ENCODE results near the gene COL6A1. TPM values are rescaled to one million over a fixed set of nuclear protein-coding genes. Genes with fewer than 3 reads are reported as not detected.

Gene COL6A1
- polyA plus RNA-seq, 1 donor from 2014 or later, result 29.4 TPM

DNA sequence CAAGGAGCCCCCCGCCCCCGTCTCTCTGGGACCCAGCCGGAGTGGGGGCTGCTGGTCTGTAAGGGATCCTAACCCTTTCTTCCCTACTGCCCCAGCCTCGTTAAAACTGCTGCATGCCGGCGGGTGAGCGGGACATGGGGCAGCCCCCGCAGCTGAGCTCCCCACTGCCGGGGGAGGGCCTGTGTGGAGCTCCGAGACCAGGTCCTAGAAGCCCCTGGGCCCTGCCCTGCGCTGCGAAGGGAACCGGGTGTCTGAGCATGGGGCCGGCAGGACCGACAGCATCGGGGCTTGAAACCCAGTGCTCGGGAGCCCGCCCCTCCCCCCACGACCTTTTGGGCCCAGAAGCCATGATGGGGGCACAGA is 9.2 kb upstream of the COL6A1 start:
- Histone ChIP-seq H3K9me3 (ENCODE audit: low read length) (no peaks in the 10 kb centered on the region), H3K4me2 (ENCODE audit: low read length) (no peak overlapping the region), H3K79me2 (replicated peaks; ENCODE audit: insufficient read depth, low read length) (no peaks in the 10 kb centered on the region), H3K36me3 (ENCODE audit: insufficient read depth, low read length) (no peaks in the 10 kb centered on the region), H3K27ac (ENCODE audit: low read length) (no peak overlapping the region), H3K9ac (ENCODE audit: low read length) (no peak overlapping the region), H4K20me1 (ENCODE audit: insufficient read depth) (no peaks in the 10 kb centered on the region), H3K9me2 (ENCODE audit: insufficient read depth, low read length) (no peaks in the 10 kb centered on the region), H3F3A (ENCODE audit: insufficient read depth, low read length, poor library complexity, severe bottlenecking) (no peaks in the 10 kb centered on the region), H2AFZ (ENCODE audit: low read depth, low read length) (no peak overlapping the region), H3K27me3 (ENCODE audit: insufficient read depth, low read depth, low read length) (peaks cover 38% of the 10 kb centered on the region), H3K4me3 (ENCODE audit: low read length) (no peak overlapping the region)
- TF ChIP-seq EP300 (conservative IDR thresholded peaks at IDR 0.05; ENCODE audit: poor library complexity, severe bottlenecking), result no peak
- no peak for TF ChIP-seq EZH2 (IDR thresholded peaks at IDR 0.05; ENCODE audit: borderline replicate concordance, insufficient read depth, low read length, poor library complexity, severe bottlenecking)
- TF ChIP-seq POLR2AphosphoS5 (IDR thresholded peaks at IDR 0.05), result no peak
- TF ChIP-seq MXI1 (conservative IDR thresholded peaks at IDR 0.05; ENCODE audit: poor library complexity, severe bottlenecking), result no peak
- TF ChIP-seq CTCF (IDR thresholded peaks at IDR 0.05; ENCODE audit: poor library complexity, severe bottlenecking), result no peak
- no peak for TF ChIP-seq TAF1 (IDR thresholded peaks at IDR 0.05; ENCODE audit: low read depth)
- no peak for TF ChIP-seq RAD21 (conservative IDR thresholded peaks at IDR 0.05)
- TF ChIP-seq, protein P1, sequence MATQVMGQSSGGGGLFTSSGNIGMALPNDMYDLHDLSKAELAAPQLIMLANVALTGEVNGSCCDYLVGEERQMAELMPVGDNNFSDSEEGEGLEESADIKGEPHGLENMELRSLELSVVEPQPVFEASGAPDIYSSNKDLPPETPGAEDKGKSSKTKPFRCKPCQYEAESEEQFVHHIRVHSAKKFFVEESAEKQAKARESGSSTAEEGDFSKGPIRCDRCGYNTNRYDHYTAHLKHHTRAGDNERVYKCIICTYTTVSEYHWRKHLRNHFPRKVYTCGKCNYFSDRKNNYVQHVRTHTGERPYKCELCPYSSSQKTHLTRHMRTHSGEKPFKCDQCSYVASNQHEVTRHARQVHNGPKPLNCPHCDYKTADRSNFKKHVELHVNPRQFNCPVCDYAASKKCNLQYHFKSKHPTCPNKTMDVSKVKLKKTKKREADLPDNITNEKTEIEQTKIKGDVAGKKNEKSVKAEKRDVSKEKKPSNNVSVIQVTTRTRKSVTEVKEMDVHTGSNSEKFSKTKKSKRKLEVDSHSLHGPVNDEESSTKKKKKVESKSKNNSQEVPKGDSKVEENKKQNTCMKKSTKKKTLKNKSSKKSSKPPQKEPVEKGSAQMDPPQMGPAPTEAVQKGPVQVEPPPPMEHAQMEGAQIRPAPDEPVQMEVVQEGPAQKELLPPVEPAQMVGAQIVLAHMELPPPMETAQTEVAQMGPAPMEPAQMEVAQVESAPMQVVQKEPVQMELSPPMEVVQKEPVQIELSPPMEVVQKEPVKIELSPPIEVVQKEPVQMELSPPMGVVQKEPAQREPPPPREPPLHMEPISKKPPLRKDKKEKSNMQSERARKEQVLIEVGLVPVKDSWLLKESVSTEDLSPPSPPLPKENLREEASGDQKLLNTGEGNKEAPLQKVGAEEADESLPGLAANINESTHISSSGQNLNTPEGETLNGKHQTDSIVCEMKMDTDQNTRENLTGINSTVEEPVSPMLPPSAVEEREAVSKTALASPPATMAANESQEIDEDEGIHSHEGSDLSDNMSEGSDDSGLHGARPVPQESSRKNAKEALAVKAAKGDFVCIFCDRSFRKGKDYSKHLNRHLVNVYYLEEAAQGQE (IDR thresholded peaks at IDR 0.05; ENCODE audit: borderline replicate concordance), result no peak
- no peak for TF ChIP-seq SMC3 (conservative IDR thresholded peaks at IDR 0.05; ENCODE audit: poor library complexity)

- no peaks in the 10 kb centered on the region for H3K9me2 ChIP-seq (ENCODE audit: insufficient read depth, low read length)
- no peak overlapping the region for H2AFZ ChIP-seq (ENCODE audit: low read depth, low read length)
Observed at GRCh38 chr21:45972716-45973474, 8.7 kb upstream of the COL6A1 start.

More at GRCh38 chr21:45972716-45973474, 8.7 kb upstream of the COL6A1 start:
- no peaks in the 10 kb centered on the region for H3K9me3 ChIP-seq (ENCODE audit: low read length)
- H3K4me2 ChIP-seq (ENCODE audit: low read length), result no peak overlapping the region
- H3K27ac ChIP-seq (ENCODE audit: low read length), result no peak overlapping the region
- H3K79me2 ChIP-seq (replicated peaks; ENCODE audit: insufficient read depth, low read length), result no peaks in the 10 kb centered on the region
- no peaks in the 10 kb centered on the region for H4K20me1 ChIP-seq (ENCODE audit: insufficient read depth)
- peaks cover 38% of the 10 kb centered on the region for H3K27me3 ChIP-seq (ENCODE audit: insufficient read depth, low read depth, low read length)
- H3K9ac ChIP-seq (ENCODE audit: low read length), result peak overlapping the region; percentile 50
- H3K4me3 ChIP-seq (ENCODE audit: low read length), result peak overlapping the region; percentile 65
- H3K36me3 ChIP-seq (ENCODE audit: insufficient read depth, low read length), result no peaks in the 10 kb centered on the region
- no peaks in the 10 kb centered on the region for H3F3A ChIP-seq (ENCODE audit: insufficient read depth, low read length, poor library complexity, severe bottlenecking)
- TF ChIP-seq RAD21 (conservative IDR thresholded peaks at IDR 0.05) (no peak), CTCF (IDR thresholded peaks at IDR 0.05; ENCODE audit: poor library complexity, severe bottlenecking) (no peak), EZH2 (IDR thresholded peaks at IDR 0.05; ENCODE audit: borderline replicate concordance, insufficient read depth, low read length, poor library complexity, severe bottlenecking) (no peak), EP300 (conservative IDR thresholded peaks at IDR 0.05; ENCODE audit: poor library complexity, severe bottlenecking) (no peak), POLR2AphosphoS5 (IDR thresholded peaks at IDR 0.05) (no peak), MXI1 (conservative IDR thresholded peaks at IDR 0.05; ENCODE audit: poor library complexity, severe bottlenecking) (no peak), TAF1 (IDR thresholded peaks at IDR 0.05; ENCODE audit: low read depth) (no peak), SMC3 (conservative IDR thresholded peaks at IDR 0.05; ENCODE audit: poor library complexity) (no peak)
- TF ChIP-seq, protein P1 (IDR thresholded peaks at IDR 0.05; ENCODE audit: borderline replicate concordance), result no peak

Measured in neural cell (in vitro differentiated cells).